ENCODE measurements around the gene CTNND2.

DNA sequence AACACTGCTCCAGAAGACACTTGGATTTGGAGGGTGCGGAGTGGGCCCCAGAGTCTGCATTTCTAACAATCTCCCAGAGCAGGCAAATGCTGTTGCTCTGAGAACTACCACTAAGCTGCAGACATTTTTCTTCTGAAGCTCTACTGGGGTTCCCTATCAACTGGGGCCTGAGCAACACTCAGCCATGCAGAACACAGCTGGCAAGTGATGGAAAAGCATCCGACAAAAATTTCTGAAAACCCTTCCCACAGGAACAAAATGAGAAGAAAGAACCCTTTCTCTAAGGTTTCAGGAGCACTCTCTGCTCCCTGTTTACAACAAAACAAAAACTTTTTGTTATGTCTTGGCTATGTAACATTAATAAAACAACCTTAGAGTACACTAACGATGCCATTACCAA is 516.9 kb downstream of the CTNND2 start:
- TF ChIP-seq, protein P1, sequence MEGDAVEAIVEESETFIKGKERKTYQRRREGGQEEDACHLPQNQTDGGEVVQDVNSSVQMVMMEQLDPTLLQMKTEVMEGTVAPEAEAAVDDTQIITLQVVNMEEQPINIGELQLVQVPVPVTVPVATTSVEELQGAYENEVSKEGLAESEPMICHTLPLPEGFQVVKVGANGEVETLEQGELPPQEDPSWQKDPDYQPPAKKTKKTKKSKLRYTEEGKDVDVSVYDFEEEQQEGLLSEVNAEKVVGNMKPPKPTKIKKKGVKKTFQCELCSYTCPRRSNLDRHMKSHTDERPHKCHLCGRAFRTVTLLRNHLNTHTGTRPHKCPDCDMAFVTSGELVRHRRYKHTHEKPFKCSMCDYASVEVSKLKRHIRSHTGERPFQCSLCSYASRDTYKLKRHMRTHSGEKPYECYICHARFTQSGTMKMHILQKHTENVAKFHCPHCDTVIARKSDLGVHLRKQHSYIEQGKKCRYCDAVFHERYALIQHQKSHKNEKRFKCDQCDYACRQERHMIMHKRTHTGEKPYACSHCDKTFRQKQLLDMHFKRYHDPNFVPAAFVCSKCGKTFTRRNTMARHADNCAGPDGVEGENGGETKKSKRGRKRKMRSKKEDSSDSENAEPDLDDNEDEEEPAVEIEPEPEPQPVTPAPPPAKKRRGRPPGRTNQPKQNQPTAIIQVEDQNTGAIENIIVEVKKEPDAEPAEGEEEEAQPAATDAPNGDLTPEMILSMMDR (IDR thresholded peaks at IDR 0.05; ENCODE audit: poor library complexity, severe bottlenecking) = no peak
- TF ChIP-seq EP300 (conservative IDR thresholded peaks at IDR 0.05; ENCODE audit: poor library complexity, severe bottlenecking) (no peak), EZH2 (IDR thresholded peaks at IDR 0.05; ENCODE audit: borderline replicate concordance, insufficient read depth, low read length, poor library complexity, severe bottlenecking) (no peak), SMC3 (conservative IDR thresholded peaks at IDR 0.05; ENCODE audit: poor library complexity) (no peak), MXI1 (conservative IDR thresholded peaks at IDR 0.05; ENCODE audit: poor library complexity, severe bottlenecking) (no peak), TAF1 (IDR thresholded peaks at IDR 0.05; ENCODE audit: low read depth) (no peak), RAD21 (conservative IDR thresholded peaks at IDR 0.05) (no peak)
- TF ChIP-seq, protein P2, sequence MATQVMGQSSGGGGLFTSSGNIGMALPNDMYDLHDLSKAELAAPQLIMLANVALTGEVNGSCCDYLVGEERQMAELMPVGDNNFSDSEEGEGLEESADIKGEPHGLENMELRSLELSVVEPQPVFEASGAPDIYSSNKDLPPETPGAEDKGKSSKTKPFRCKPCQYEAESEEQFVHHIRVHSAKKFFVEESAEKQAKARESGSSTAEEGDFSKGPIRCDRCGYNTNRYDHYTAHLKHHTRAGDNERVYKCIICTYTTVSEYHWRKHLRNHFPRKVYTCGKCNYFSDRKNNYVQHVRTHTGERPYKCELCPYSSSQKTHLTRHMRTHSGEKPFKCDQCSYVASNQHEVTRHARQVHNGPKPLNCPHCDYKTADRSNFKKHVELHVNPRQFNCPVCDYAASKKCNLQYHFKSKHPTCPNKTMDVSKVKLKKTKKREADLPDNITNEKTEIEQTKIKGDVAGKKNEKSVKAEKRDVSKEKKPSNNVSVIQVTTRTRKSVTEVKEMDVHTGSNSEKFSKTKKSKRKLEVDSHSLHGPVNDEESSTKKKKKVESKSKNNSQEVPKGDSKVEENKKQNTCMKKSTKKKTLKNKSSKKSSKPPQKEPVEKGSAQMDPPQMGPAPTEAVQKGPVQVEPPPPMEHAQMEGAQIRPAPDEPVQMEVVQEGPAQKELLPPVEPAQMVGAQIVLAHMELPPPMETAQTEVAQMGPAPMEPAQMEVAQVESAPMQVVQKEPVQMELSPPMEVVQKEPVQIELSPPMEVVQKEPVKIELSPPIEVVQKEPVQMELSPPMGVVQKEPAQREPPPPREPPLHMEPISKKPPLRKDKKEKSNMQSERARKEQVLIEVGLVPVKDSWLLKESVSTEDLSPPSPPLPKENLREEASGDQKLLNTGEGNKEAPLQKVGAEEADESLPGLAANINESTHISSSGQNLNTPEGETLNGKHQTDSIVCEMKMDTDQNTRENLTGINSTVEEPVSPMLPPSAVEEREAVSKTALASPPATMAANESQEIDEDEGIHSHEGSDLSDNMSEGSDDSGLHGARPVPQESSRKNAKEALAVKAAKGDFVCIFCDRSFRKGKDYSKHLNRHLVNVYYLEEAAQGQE (IDR thresholded peaks at IDR 0.05; ENCODE audit: borderline replicate concordance) = no peak
